Measurements from ENCODE around the gene ITGB5. TPM values are rescaled to one million over a fixed set of nuclear protein-coding genes. Genes with fewer than 3 reads are reported as not detected.

ITGB5 gene
- total RNA-seq: under 1 TPM; 0.34 to 0.97 TPM

- Mint-ChIP-seq H3K36me3 (no peaks in the 10 kb centered on the region), H3K9me3 (no peaks in the 10 kb centered on the region), H3K27me3 (peaks cover 66% of the 10 kb centered on the region), H3K4me3 (peak within 1 kb of the TSS; percentile 64), H3K27ac (no peak within 1 kb of the TSS), H3K4me1 (peaks cover 3% of the 10 kb centered on the region)
- peak; percentile 57 for DNase-seq
These were observed at the start of gene ITGB5 for GRCh38 chr3:124887177-124887931. ITGB5 (minus strand) TSS chr3:124887365; CDS start chr3:124887000, 365 bp downstream.

- no peak for DNase-seq
- Mint-ChIP-seq H3K9me3 (no peaks in the 10 kb centered on the region), H3K4me1 (no peaks in the 10 kb centered on the region), H3K27ac (no peak overlapping the region), H3K4me3 (no peak overlapping the region), H3K36me3 (no peaks in the 10 kb centered on the region), H3K27me3 (peaks cover 14% of the 10 kb centered on the region)
These were observed 48.8 kb upstream of the ITGB5 start for GRCh38 chr3:124935794-124936542.

- Mint-ChIP-seq H3K36me3 (no peaks in the 10 kb centered on the region), H3K9me3 (no peaks in the 10 kb centered on the region), H3K27me3 (peaks cover 17% of the 10 kb centered on the region), H3K27ac (no peak overlapping the region), H3K4me3 (no peak overlapping the region), H3K4me1 (no peaks in the 10 kb centered on the region)
- no peak for DNase-seq
These were observed 48.1 kb upstream of the ITGB5 start for GRCh38 chr3:124935264-124935663.

GRCh38 chr3:124934577-124934976, 47.4 kb upstream of the ITGB5 start, which contains the start of gene MUC13:
MUC13 (minus strand) TSS chr3:124934751; CDS start chr3:124934712, 39 bp downstream.
- H3K4me3 Mint-ChIP-seq: no peak within 1 kb of the TSS
- no peaks in the 10 kb centered on the region for H3K9me3 Mint-ChIP-seq
- H3K4me1 Mint-ChIP-seq: no peaks in the 10 kb centered on the region
- no peak within 1 kb of the TSS for H3K27ac Mint-ChIP-seq
- peaks cover 21% of the 10 kb centered on the region for H3K27me3 Mint-ChIP-seq
- DNase-seq: no peak
- no peaks in the 10 kb centered on the region for H3K36me3 Mint-ChIP-seq

GRCh38 chr3:124928333-124929202, 41.4 kb upstream of the ITGB5 start:
- H3K27ac Mint-ChIP-seq: no peak overlapping the region
- peak; percentile 32 for DNase-seq
- H3K4me1 Mint-ChIP-seq: peaks cover 7% of the 10 kb centered on the region
- no peaks in the 10 kb centered on the region for H3K9me3 Mint-ChIP-seq
- no peaks in the 10 kb centered on the region for H3K36me3 Mint-ChIP-seq
- H3K4me3 Mint-ChIP-seq: no peak overlapping the region
- H3K27me3 Mint-ChIP-seq: peaks cover 15% of the 10 kb centered on the region

- H3K4me1 Mint-ChIP-seq: peaks cover 7% of the 10 kb centered on the region
- H3K36me3 Mint-ChIP-seq: no peaks in the 10 kb centered on the region
- no peak overlapping the region for H3K4me3 Mint-ChIP-seq
- H3K27me3 Mint-ChIP-seq: peaks cover 15% of the 10 kb centered on the region
- no peak overlapping the region for H3K27ac Mint-ChIP-seq
- no peaks in the 10 kb centered on the region for H3K9me3 Mint-ChIP-seq
- DNase-seq: no peak
These were observed 40.4 kb upstream of the ITGB5 start for GRCh38 chr3:124927574-124928045.

GRCh38 chr3:124926426-124927101, 39.4 kb upstream of the ITGB5 start:
- no peaks in the 10 kb centered on the region for H3K9me3 Mint-ChIP-seq
- H3K4me1 Mint-ChIP-seq: peaks cover 7% of the 10 kb centered on the region
- no peak overlapping the region for H3K27ac Mint-ChIP-seq
- H3K4me3 Mint-ChIP-seq: no peak overlapping the region
- no peak for DNase-seq
- no peaks in the 10 kb centered on the region for H3K36me3 Mint-ChIP-seq
- peaks cover 15% of the 10 kb centered on the region for H3K27me3 Mint-ChIP-seq

GRCh38 chr3:124924741-124925140, 37.6 kb upstream of the ITGB5 start:
- no peaks in the 10 kb centered on the region for H3K36me3 Mint-ChIP-seq
- H3K4me3 Mint-ChIP-seq: no peak overlapping the region
- H3K27ac Mint-ChIP-seq: no peak overlapping the region
- no peak for DNase-seq
- H3K4me1 Mint-ChIP-seq: peaks cover 7% of the 10 kb centered on the region
- no peaks in the 10 kb centered on the region for H3K9me3 Mint-ChIP-seq
- H3K27me3 Mint-ChIP-seq: peaks cover 6% of the 10 kb centered on the region

GRCh38 chr3:124923833-124924232, 36.7 kb upstream of the ITGB5 start:
- peaks cover 7% of the 10 kb centered on the region for H3K4me1 Mint-ChIP-seq
- no peak overlapping the region for H3K4me3 Mint-ChIP-seq
- H3K36me3 Mint-ChIP-seq: no peaks in the 10 kb centered on the region
- no peaks in the 10 kb centered on the region for H3K9me3 Mint-ChIP-seq
- H3K27me3 Mint-ChIP-seq: peaks cover 5% of the 10 kb centered on the region
- DNase-seq: no peak
- no peak overlapping the region for H3K27ac Mint-ChIP-seq

GRCh38 chr3:124920718-124921117, 33.6 kb upstream of the ITGB5 start:
- no peak overlapping the region for H3K4me3 Mint-ChIP-seq
- peaks cover 3% of the 10 kb centered on the region for H3K27me3 Mint-ChIP-seq

GRCh38 chr3:124919756-124920155, 32.6 kb upstream of the ITGB5 start:
- no peak overlapping the region for H3K4me3 Mint-ChIP-seq
- H3K36me3 Mint-ChIP-seq: no peaks in the 10 kb centered on the region
- no peak for DNase-seq
- H3K9me3 Mint-ChIP-seq: no peaks in the 10 kb centered on the region
- no peak overlapping the region for H3K27ac Mint-ChIP-seq
- H3K27me3 Mint-ChIP-seq: peaks cover 4% of the 10 kb centered on the region
- no peaks in the 10 kb centered on the region for H3K4me1 Mint-ChIP-seq

More at GRCh38 chr3:124920718-124921117, 33.6 kb upstream of the ITGB5 start:
- DNase-seq: no peak
- H3K9me3 Mint-ChIP-seq: no peaks in the 10 kb centered on the region
- H3K4me1 Mint-ChIP-seq: no peaks in the 10 kb centered on the region
- no peaks in the 10 kb centered on the region for H3K36me3 Mint-ChIP-seq
- no peak overlapping the region for H3K27ac Mint-ChIP-seq

GRCh38 chr3:124918524-124918923, 31.4 kb upstream of the ITGB5 start:
- no peaks in the 10 kb centered on the region for H3K9me3 Mint-ChIP-seq
- no peak overlapping the region for H3K4me3 Mint-ChIP-seq
- H3K36me3 Mint-ChIP-seq: no peaks in the 10 kb centered on the region
- peaks cover 3% of the 10 kb centered on the region for H3K27me3 Mint-ChIP-seq
- H3K4me1 Mint-ChIP-seq: no peaks in the 10 kb centered on the region
- H3K27ac Mint-ChIP-seq: no peak overlapping the region
- DNase-seq: no peak

- no peaks in the 10 kb centered on the region for H3K9me3 Mint-ChIP-seq
These were observed 29.8 kb upstream of the ITGB5 start for GRCh38 chr3:124916837-124917409.

GRCh38 chr3:124915254-124915653, 28.1 kb upstream of the ITGB5 start:
- H3K4me3 Mint-ChIP-seq: no peak overlapping the region
- no peak overlapping the region for H3K27ac Mint-ChIP-seq
- H3K36me3 Mint-ChIP-seq: no peaks in the 10 kb centered on the region
- H3K27me3 Mint-ChIP-seq: peaks cover 3% of the 10 kb centered on the region
- H3K4me1 Mint-ChIP-seq: no peaks in the 10 kb centered on the region
- DNase-seq: no peak
- no peaks in the 10 kb centered on the region for H3K9me3 Mint-ChIP-seq

More at GRCh38 chr3:124916837-124917409, 29.8 kb upstream of the ITGB5 start:
- Mint-ChIP-seq H3K27ac (no peak overlapping the region), H3K27me3 (peaks cover 3% of the 10 kb centered on the region), H3K36me3 (no peaks in the 10 kb centered on the region), H3K4me3 (no peak overlapping the region), H3K4me1 (no peaks in the 10 kb centered on the region)
- no peak for DNase-seq
